Mesenchymal stem cell (in vitro differentiated cells and primary cell): ENCODE data around the gene SCARF2.

ENCODE experiments used
- DNase-seq: peaks from one replicate; pipeline ENCODE4 v3.0.0-alpha.2; 2013
- H2AFZ ChIP-seq: one replicate; pipeline ENCODE4 v1.6.1; 2013; ENCODE audit warnings: low read depth, mild to moderate bottlenecking, control low read depth, inconsistent platforms, low read length, moderate library complexity
- H2AK5ac ChIP-seq: 2 replicates; pipeline ENCODE4 v1.6.1; 2013; ENCODE audit warnings: low read length, moderate library complexity, mild to moderate bottlenecking, inconsistent platforms; ENCODE audit not compliant: severe bottlenecking
- H2BK120ac ChIP-seq: one replicate; pipeline ENCODE4 v1.6.1; 2013; ENCODE audit warnings: low read depth, mild to moderate bottlenecking, inconsistent platforms, low read length, moderate library complexity
- H2BK12ac ChIP-seq, 2 experiments: one replicate each; pipeline ENCODE4 v1.6.1; 2013; ENCODE audit warnings: inconsistent platforms in 2 of 2, low read length in 2 of 2, mild to moderate bottlenecking in 2 of 2, moderate library complexity in 2 of 2, control low read depth in 1 of 2
- H2BK15ac ChIP-seq: one replicate; pipeline ENCODE4 v1.6.1; 2013; ENCODE audit warnings: mild to moderate bottlenecking, low read depth, inconsistent platforms; ENCODE audit not compliant: poor library complexity, severe bottlenecking
- H2BK5ac ChIP-seq: 2 replicates; pipeline ENCODE4 v1.6.1; 2013; ENCODE audit warnings: low read depth, mild to moderate bottlenecking, low read length, control low read depth, inconsistent platforms; ENCODE audit not compliant: poor library complexity, severe bottlenecking
- H3K14ac ChIP-seq, 2 experiments: one replicate each; pipeline ENCODE4 v1.6.1; 2013; ENCODE audit warnings: inconsistent platforms in 2 of 2, low read length in 2 of 2, control low read depth in 1 of 2, mild to moderate bottlenecking in 1 of 2, moderate library complexity in 1 of 2
- H3K18ac ChIP-seq, 2 experiments: one replicate each; pipeline ENCODE4 v1.6.1; 2013; ENCODE audit warnings: inconsistent platforms in 2 of 2, low read length in 2 of 2, control low read depth in 1 of 2, low read depth in 1 of 2, mild to moderate bottlenecking in 1 of 2
- H3K23ac ChIP-seq, 2 experiments: one replicate each; pipeline ENCODE4 v1.6.1; 2013; ENCODE audit warnings: inconsistent platforms in 2 of 2, low read length in 2 of 2, mild to moderate bottlenecking in 2 of 2, moderate library complexity in 2 of 2, control low read depth in 1 of 2
- H3K27ac ChIP-seq: 2 replicates; pipeline ENCODE4 v1.5.1; 2013; ENCODE audit warnings: mild to moderate bottlenecking, moderate library complexity, low read length, control low read depth, inconsistent platforms; ENCODE audit not compliant: poor library complexity, severe bottlenecking
- H3K27me3 ChIP-seq, 2 experiments: 2 replicates each; pipeline versions ENCODE4 v1.6.1 to v1.7.0; 2013; ENCODE audit warnings: low read length in 2 of 2, mild to moderate bottlenecking in 2 of 2, moderate library complexity in 2 of 2, control low read depth in 1 of 2, inconsistent platforms in 1 of 2; ENCODE audit not compliant: control insufficient read depth in 1 of 2, insufficient read depth in 1 of 2
- H3K36me3 ChIP-seq, 2 experiments: 2 replicates each; pipeline versions ENCODE4 v1.6.1 to v1.7.0; 2013; ENCODE audit warnings: low read length in 2 of 2, control low read depth in 1 of 2, inconsistent platforms in 1 of 2, low read depth in 1 of 2, mild to moderate bottlenecking in 1 of 2; ENCODE audit not compliant: insufficient read depth in 2 of 2, control insufficient read depth in 1 of 2
- H3K4ac ChIP-seq, 2 experiments: one replicate each; pipeline ENCODE4 v1.6.1; 2013; ENCODE audit warnings: inconsistent platforms in 2 of 2, low read length in 2 of 2, mild to moderate bottlenecking in 2 of 2, moderate library complexity in 2 of 2, control low read depth in 1 of 2, low read depth in 1 of 2
- H3K4me1 ChIP-seq: 2 replicates; pipeline ENCODE4 v1.6.1; 2013; ENCODE audit warnings: low read depth, low read length, control low read depth; ENCODE audit not compliant: control insufficient read depth, insufficient read depth
- H3K4me2 ChIP-seq: 2 replicates; pipeline ENCODE4 v1.6.1; 2013; ENCODE audit warnings: low read length, mild to moderate bottlenecking, inconsistent platforms; ENCODE audit not compliant: poor library complexity, severe bottlenecking
- H3K4me3 ChIP-seq, 2 experiments: 2 replicates each; pipeline versions ENCODE4 v1.5.1 to v1.7.0; 2013; ENCODE audit warnings: low read length in 2 of 2, mild to moderate bottlenecking in 2 of 2, control low read depth in 1 of 2, low read depth in 1 of 2; ENCODE audit not compliant: insufficient read depth in 1 of 2
- H3K79me1 ChIP-seq: replicated peaks from 2 replicates; pipeline ENCODE4 v1.6.1; 2013; ENCODE audit warnings: mild to moderate bottlenecking, control low read depth, low read length, inconsistent platforms; ENCODE audit not compliant: poor library complexity, severe bottlenecking
- H3K9ac ChIP-seq: 2 replicates; pipeline ENCODE4 v1.7.0; 2013; ENCODE audit warnings: mild to moderate bottlenecking, low read length, moderate library complexity
- H3K9me3 ChIP-seq: 2 replicates; pipeline ENCODE4 v1.7.0; 2013; ENCODE audit warnings: mild to moderate bottlenecking, low read length; ENCODE audit not compliant: control insufficient read depth
- H4K8ac ChIP-seq: one replicate; pipeline ENCODE4 v1.6.1; 2013; ENCODE audit warnings: inconsistent platforms, mild to moderate bottlenecking, low read length, moderate library complexity
- H4K91ac ChIP-seq: one replicate; pipeline ENCODE4 v1.6.1; 2013; ENCODE audit warnings: mild to moderate bottlenecking, low read length, inconsistent platforms
- WGBS: methylation state at CpG from one replicate; pipeline ENCODE4 v1.1.7; 2013; ENCODE audit warnings: mixed read lengths; 5-methylcytosine and 5-hydroxymethylcytosine counted together

SCARF2 gene

DNA sequence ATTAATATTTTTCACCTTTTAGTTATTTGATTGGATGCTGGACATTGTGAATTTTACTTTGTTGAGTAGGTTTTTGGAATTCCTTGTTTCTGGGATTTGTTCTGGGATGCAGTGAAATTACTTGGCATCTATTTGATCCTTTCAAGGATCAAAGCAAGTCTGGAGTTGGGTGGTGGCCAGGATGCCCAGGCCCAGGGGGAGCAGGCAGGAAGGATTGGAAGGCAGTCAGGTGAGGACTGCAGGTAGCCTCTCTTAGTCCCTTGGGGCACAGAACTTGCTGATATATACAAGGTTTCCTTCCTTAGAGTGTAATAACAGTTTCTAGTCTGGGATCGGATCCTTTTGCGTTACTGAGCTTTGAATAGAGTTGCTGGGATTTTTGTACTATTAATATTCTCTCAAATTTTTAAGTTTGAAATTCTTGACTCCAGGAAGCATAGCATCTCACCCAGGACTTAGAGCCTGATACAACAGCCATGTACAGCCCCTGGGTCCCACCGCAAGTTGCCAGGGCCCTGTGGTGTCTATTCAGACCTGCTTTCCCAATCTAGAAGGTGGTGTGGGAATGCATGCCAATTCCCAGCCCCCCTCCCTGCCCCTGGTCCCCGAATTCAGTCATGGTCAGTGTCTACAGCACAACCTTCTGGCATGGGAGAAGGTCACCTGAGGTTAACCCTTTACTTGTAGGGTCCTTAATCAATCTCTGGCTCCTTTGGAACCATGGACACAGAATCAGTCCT lies 37.6 kb downstream of the SCARF2 start:
- Histone ChIP-seq H2BK120ac (no peak overlapping the region), H2AK5ac (no peak overlapping the region), H3K27me3 (no peaks in the 10 kb centered on the region), H3K79me1 (peaks cover 36% of the 10 kb centered on the region), H3K36me3 (peaks cover 12 to 44% of the 10 kb centered on the region in 2 experiments), H2BK12ac (no peak overlapping the region), H3K23ac (no peak overlapping the region), H3K9me3 (no peaks in the 10 kb centered on the region), H2BK5ac (no peak overlapping the region), H2AFZ (no peak overlapping the region), H3K18ac (no peak overlapping the region), H3K4me3 (no peak overlapping the region), H3K9ac (no peak overlapping the region), H3K27ac (no peak overlapping the region), H3K4me2 (no peak overlapping the region), H3K4ac (no peak overlapping the region), H3K4me1 (peaks cover 12% of the 10 kb centered on the region), H3K14ac (no peak overlapping the region), H4K8ac (no peak overlapping the region), H4K91ac (no peak overlapping the region), H2BK15ac (no peak overlapping the region)
- 81% methylated on average over 2 of the region's 4 CpGs for WGBS
- no peak for DNase-seq

GRCh38 chr22:20398420-20398819 lies 39.2 kb downstream of the SCARF2 start:
- H3K79me1 ChIP-seq, result peaks cover 39% of the 10 kb centered on the region
- H2BK120ac ChIP-seq, result no peak overlapping the region
- no peak overlapping the region for H3K18ac ChIP-seq
- no peak overlapping the region for H3K4ac ChIP-seq
- H4K8ac ChIP-seq, result no peak overlapping the region
- no peaks in the 10 kb centered on the region for H3K27me3 ChIP-seq
- H3K9me3 ChIP-seq, result no peaks in the 10 kb centered on the region
- H2BK5ac ChIP-seq, result no peak overlapping the region
- DNase-seq, result no peak
- no peak overlapping the region for H3K14ac ChIP-seq
- no peak overlapping the region for H3K4me3 ChIP-seq
- no peak overlapping the region for H3K23ac ChIP-seq
- H4K91ac ChIP-seq, result no peak overlapping the region
- H3K4me2 ChIP-seq, result no peak overlapping the region
- no peak overlapping the region for H2BK12ac ChIP-seq
- no peak overlapping the region for H3K27ac ChIP-seq
- no peak overlapping the region for H2AK5ac ChIP-seq
- peaks cover 22% of the 10 kb centered on the region for H3K4me1 ChIP-seq
- WGBS, result 100% methylated on average over 1 of the region's 5 CpGs
- H3K36me3 ChIP-seq, result peaks cover 6 to 31% of the 10 kb centered on the region in 2 experiments
- no peak overlapping the region for H3K9ac ChIP-seq
- no peak overlapping the region for H2BK15ac ChIP-seq
- H2AFZ ChIP-seq, result no peak overlapping the region

GRCh38 chr22:20397498-20397897 lies 40.1 kb downstream of the SCARF2 start:
- H2AFZ ChIP-seq, result no peak overlapping the region
- H2BK12ac ChIP-seq, result no peak overlapping the region
- no peak overlapping the region for H2BK15ac ChIP-seq
- peaks cover 38% of the 10 kb centered on the region for H3K79me1 ChIP-seq
- no peak for DNase-seq
- H3K4me2 ChIP-seq, result no peak overlapping the region
- no peak overlapping the region for H3K4ac ChIP-seq
- no peak overlapping the region for H3K4me3 ChIP-seq
- peaks cover 0 to 24% of the 10 kb centered on the region in 2 experiments for H3K36me3 ChIP-seq
- no peaks in the 10 kb centered on the region for H3K9me3 ChIP-seq
- no peak overlapping the region for H4K91ac ChIP-seq
- H3K23ac ChIP-seq, result no peak overlapping the region
- H4K8ac ChIP-seq, result no peak overlapping the region
- H2AK5ac ChIP-seq, result no peak overlapping the region
- no peak overlapping the region for H3K9ac ChIP-seq
- no peak overlapping the region for H3K14ac ChIP-seq
- H3K4me1 ChIP-seq, result peaks cover 24% of the 10 kb centered on the region
- H3K27me3 ChIP-seq, result no peaks in the 10 kb centered on the region
- H3K27ac ChIP-seq, result no peak overlapping the region
- H2BK120ac ChIP-seq, result no peak overlapping the region
- WGBS, result 100% methylated on average over 1 of the region's 2 CpGs
- no peak overlapping the region for H2BK5ac ChIP-seq
- no peak overlapping the region for H3K18ac ChIP-seq

- DNase-seq, result peak; percentile 52
- H2BK12ac ChIP-seq, result no peak overlapping the region
- H3K4me3 ChIP-seq, result no peak overlapping the region
- H4K91ac ChIP-seq, result no peak overlapping the region
- no peak overlapping the region for H2AK5ac ChIP-seq
- H2BK120ac ChIP-seq, result no peak overlapping the region
- H3K9me3 ChIP-seq, result no peaks in the 10 kb centered on the region
- H3K27ac ChIP-seq, result no peak overlapping the region
- H2AFZ ChIP-seq, result no peak overlapping the region
- peaks cover 38% of the 10 kb centered on the region for H3K79me1 ChIP-seq
- H3K4ac ChIP-seq, result no peak overlapping the region
- no peak overlapping the region for H3K4me2 ChIP-seq
- no peaks in the 10 kb centered on the region for H3K27me3 ChIP-seq
- no peak overlapping the region for H2BK15ac ChIP-seq
- no peak overlapping the region for H4K8ac ChIP-seq
- no peak overlapping the region for H3K9ac ChIP-seq
- H3K23ac ChIP-seq, result no peak overlapping the region
- 96% methylated on average over 1 of the region's 1 CpG for WGBS
- H3K36me3 ChIP-seq, result peaks cover 0 to 19% of the 10 kb centered on the region in 2 experiments
- H3K14ac ChIP-seq, result no peak overlapping the region
- peaks cover 24% of the 10 kb centered on the region for H3K4me1 ChIP-seq
- H3K18ac ChIP-seq, result no peak overlapping the region
- no peak overlapping the region for H2BK5ac ChIP-seq
These were observed 41.0 kb downstream of the SCARF2 start for GRCh38 chr22:20396639-20397038.
